ENCODE measurements around the gene ODR4.
"Not testable (repeated sequence)": the region's sequence is repeated elsewhere in the genome, so short reads cannot be mapped to it uniquely, and the experiment has no call there.

ODR4 gene

GRCh38 chr1:186424539-186424938 is 48.9 kb downstream of the ODR4 start:
- no peak for DNase-seq

GRCh38 chr1:186426118-186426517 is 50.5 kb downstream of the ODR4 start:
- no peak for DNase-seq

GRCh38 chr1:186429017-186429416 is 53.4 kb downstream of the ODR4 start:
- DNase-seq: no peak

GRCh38 chr1:186435336-186435735 is 59.7 kb downstream of the ODR4 start:
- DNase-seq: no peak

- DNase-seq: no peak
Observed at GRCh38 chr1:186438567-186438966, 62.9 kb downstream of the ODR4 start.

GRCh38 chr1:186440584-186440983 is 64.9 kb downstream of the ODR4 start:
- no peak for DNase-seq

GRCh38 chr1:186442651-186443375 is 67.2 kb downstream of the ODR4 start:
- DNase-seq: no peak

GRCh38 chr1:186443638-186444037 is 68.0 kb downstream of the ODR4 start:
- no peak for DNase-seq

GRCh38 chr1:186446152-186446551 is 70.5 kb downstream of the ODR4 start:
- DNase-seq: no peak

- no peak for DNase-seq
Observed at GRCh38 chr1:186454981-186455380, 79.3 kb downstream of the ODR4 start.

- no peak for DNase-seq
Observed at GRCh38 chr1:186456729-186457255, 81.2 kb downstream of the ODR4 start.

GRCh38 chr1:186459161-186459560 is 83.5 kb downstream of the ODR4 start:
- not testable (repeated sequence) for DNase-seq

- no peak for DNase-seq
Observed at GRCh38 chr1:186461014-186461413, 85.4 kb downstream of the ODR4 start, which contains the start of gene PDC. Gene PDC, minus strand, starts transcription at chr1:186461114. Its CDS starts 11,655 bp downstream, at chr1:186449459.

- no peak for DNase-seq
Observed at GRCh38 chr1:186463511-186463910, 87.9 kb downstream of the ODR4 start.

- DNase-seq: no peak
Observed at GRCh38 chr1:186463926-186464325, 88.3 kb downstream of the ODR4 start.

GRCh38 chr1:186465491-186465890 is 89.9 kb downstream of the ODR4 start:
- not testable (repeated sequence) for DNase-seq

GRCh38 chr1:186465946-186466345 is 90.3 kb downstream of the ODR4 start:
- DNase-seq: no peak
